Neutrophil (primary cell): Measurements from ENCODE around the gene SLC5A1.

Source experiments
- H3K27ac ChIP-seq: fragments of 200-600 bp; sonication (generic); 2 replicates; pipeline ENCODE4 v1.5.1; 2016; ENCODE audit warnings: mild to moderate bottlenecking, moderate library complexity
- H3K27me3 ChIP-seq: fragments of 200-600 bp; sonication (generic); 2 replicates; pipeline ENCODE4 v1.6.0; 2016; ENCODE audit warnings: mild to moderate bottlenecking
- H3K36me3 ChIP-seq: fragments of 200-600 bp; sonication (generic); 2 replicates; pipeline ENCODE4 v1.5.1; 2017
- H3K4me1 ChIP-seq, 2 experiments: fragments of 200-600 bp in 1 of 2; sonication (generic) in 1 of 2; 1 replicate in 1 of 2; 2 replicates in 1 of 2; pipeline versions ENCODE4 v1.5.1 to v1.6.1; 2013 to 2016; ENCODE audit warnings: low read depth in 1 of 2, low read length in 1 of 2, mild to moderate bottlenecking in 1 of 2, moderate library complexity in 1 of 2; ENCODE audit not compliant: control insufficient read depth in 1 of 2, insufficient read depth in 1 of 2
- H3K4me3 ChIP-seq, 2 experiments: fragments of 200-600 bp in 1 of 2; sonication (generic) in 1 of 2; 1 replicate in 1 of 2; 2 replicates in 1 of 2; pipeline ENCODE4 v1.5.1; 2013 to 2016; ENCODE audit warnings: low read depth in 1 of 2, low read length in 1 of 2, mild to moderate bottlenecking in 1 of 2, moderate library complexity in 1 of 2
- H3K9me3 ChIP-seq: fragments of 200-600 bp; sonication (generic); 2 replicates; pipeline ENCODE4 v1.5.1; 2016
- TF ChIP-seq, protein P1 (sequence below): fragments of 200-600 bp; sonication (generic); IDR thresholded peaks from 2 replicates; pipeline ENCODE4 v1.5.1; 2016; ENCODE audit warnings: antibody characterized with exemption

Gene SLC5A1

DNA sequence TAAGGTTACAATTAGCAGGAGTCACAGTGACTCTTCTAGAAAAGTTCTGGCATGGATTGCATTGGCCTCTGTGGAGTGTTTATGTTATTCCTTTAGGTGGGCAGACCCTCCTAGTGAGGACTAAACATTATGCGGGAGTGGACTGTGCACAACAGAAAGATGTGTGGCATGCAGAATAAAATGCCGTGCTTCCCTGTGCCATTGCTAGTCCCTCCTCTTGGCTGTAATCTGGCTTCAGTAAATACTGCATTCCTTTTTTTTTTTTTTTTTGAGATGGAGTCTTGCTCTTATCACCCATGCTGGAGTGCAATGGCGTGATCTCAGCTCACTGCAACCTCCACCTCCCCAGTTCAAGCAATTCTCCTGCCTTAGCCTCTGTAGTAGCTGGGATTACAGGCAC, 45.0 kb downstream of the SLC5A1 start:
- Histone ChIP-seq H3K27ac (no peak overlapping the region), H3K4me3 (no peak overlapping the region), H3K4me1 (no peaks in the 10 kb centered on the region), H3K9me3 (no peaks in the 10 kb centered on the region), H3K27me3 (peaks cover 44% of the 10 kb centered on the region), H3K36me3 (no peaks in the 10 kb centered on the region)
- TF ChIP-seq, protein P1, sequence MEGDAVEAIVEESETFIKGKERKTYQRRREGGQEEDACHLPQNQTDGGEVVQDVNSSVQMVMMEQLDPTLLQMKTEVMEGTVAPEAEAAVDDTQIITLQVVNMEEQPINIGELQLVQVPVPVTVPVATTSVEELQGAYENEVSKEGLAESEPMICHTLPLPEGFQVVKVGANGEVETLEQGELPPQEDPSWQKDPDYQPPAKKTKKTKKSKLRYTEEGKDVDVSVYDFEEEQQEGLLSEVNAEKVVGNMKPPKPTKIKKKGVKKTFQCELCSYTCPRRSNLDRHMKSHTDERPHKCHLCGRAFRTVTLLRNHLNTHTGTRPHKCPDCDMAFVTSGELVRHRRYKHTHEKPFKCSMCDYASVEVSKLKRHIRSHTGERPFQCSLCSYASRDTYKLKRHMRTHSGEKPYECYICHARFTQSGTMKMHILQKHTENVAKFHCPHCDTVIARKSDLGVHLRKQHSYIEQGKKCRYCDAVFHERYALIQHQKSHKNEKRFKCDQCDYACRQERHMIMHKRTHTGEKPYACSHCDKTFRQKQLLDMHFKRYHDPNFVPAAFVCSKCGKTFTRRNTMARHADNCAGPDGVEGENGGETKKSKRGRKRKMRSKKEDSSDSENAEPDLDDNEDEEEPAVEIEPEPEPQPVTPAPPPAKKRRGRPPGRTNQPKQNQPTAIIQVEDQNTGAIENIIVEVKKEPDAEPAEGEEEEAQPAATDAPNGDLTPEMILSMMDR, result no peak

DNA sequence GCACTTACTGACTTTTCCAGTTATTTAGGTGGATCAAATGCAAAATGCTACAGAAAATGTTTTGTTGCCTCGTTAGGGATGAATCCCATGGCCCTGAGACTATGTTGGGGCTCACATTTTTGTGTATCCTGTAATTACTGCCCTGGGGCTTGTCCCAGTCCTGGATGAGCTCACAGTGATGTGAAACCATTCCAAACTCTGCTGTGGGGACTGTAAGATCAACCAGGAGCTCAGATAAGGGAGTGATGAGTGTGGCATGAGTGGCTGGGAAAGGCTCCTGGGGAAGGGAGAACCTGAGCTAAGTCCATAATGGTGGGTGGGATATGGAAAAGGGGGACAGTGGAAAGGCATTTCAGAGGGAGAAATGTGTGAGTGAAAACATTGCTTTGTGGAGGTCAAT, 54.0 kb downstream of the SLC5A1 start:
- no peaks in the 10 kb centered on the region for H3K36me3 ChIP-seq
- H3K9me3 ChIP-seq, result no peaks in the 10 kb centered on the region
- no peaks in the 10 kb centered on the region for H3K4me1 ChIP-seq
- TF ChIP-seq, protein P1, result no peak
- no peak overlapping the region for H3K4me3 ChIP-seq
- H3K27me3 ChIP-seq, result peaks cover 50% of the 10 kb centered on the region
- no peak overlapping the region for H3K27ac ChIP-seq

DNA sequence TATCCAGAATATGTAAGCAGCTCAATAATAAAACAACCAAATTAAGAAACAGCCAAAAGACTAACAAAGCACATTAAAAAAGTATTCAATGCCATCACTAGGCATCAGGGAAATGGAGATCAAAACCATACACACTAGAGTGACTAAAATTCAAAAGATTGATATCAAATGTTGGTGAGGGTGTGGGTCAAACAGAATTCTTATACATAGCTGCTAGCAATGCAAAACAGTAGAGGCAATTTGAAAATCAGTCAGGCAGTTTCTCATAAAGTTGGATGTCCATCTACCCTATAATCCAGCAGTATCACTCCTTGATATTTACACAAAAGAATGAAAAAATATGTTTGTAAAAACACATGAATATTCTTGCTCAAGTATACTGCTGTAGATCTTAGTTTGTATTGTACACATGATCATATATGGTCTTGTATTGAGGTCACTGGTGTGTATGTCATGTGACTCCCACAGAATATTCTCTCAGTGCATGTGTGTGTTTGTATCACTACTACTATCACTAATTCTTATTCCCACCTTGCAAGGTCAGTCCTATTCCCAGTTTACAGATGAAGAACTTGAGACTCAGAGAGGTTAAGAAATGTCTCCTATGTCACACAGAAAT, 54.9 kb downstream of the SLC5A1 start:
- H3K27me3 ChIP-seq, result peaks cover 56% of the 10 kb centered on the region
- TF ChIP-seq, protein P1, result no peak
- H3K4me1 ChIP-seq, result no peaks in the 10 kb centered on the region

DNA sequence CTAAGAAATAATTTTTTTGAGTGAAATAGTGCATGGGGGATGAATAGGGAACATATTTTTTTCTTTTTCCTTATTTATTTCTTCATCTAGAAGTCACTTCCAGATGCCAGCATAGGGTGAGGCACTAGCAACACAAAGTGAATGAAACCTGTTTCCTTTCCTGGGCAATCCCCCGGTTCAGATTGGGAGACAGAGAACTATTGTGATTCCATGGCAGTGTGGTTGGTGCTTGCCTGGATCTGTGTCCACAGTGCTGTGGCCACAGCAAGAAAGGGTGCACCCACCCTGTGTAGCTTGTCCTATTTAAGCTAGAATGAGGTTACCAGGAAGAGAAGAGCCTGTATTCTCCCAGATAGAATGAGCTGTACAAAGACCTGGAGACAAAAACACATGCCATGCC, 57.6 kb downstream of the SLC5A1 start:
- TF ChIP-seq, protein P1, result no peak
- Histone ChIP-seq H3K9me3 (no peaks in the 10 kb centered on the region), H3K4me3 (no peak overlapping the region), H3K36me3 (no peaks in the 10 kb centered on the region), H3K27ac (no peak overlapping the region), H3K4me1 (no peaks in the 10 kb centered on the region), H3K27me3 (peaks cover 60% of the 10 kb centered on the region)

More for the DNA sequence above, 54.9 kb downstream of the SLC5A1 start:
- Histone ChIP-seq H3K4me3 (no peak overlapping the region), H3K27ac (no peak overlapping the region), H3K9me3 (no peaks in the 10 kb centered on the region), H3K36me3 (no peaks in the 10 kb centered on the region)

DNA sequence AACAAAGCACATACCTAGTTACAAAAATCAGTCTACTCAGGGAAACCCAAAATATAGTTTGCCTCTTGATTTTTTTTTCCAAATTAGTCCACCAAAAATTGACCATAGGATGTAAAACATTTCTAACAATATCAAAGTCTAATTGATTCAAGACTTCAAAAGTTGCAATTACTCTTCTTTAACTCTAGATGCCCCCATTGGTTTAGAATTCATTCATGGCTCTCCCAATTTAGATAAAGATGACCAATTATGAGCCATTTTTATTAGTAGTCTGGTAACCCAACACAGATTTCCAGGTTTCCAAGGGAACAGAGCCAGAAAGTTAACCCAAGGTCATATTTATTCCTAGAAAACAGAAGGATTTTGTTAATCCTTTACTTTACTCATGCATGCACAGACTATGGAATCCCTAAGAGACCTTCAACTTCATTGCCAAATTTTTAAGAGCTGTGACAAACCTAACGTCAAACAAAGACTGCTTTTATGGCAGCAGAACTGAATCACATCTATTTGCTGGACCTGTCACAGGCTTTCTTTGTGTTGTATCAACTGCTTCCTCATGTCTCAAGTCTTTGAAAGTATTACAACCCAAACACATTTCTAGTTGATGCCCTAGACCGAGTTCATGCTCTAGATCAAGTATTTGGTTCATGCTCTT, 60.7 kb downstream of the SLC5A1 start:
- H3K36me3 ChIP-seq, result no peaks in the 10 kb centered on the region
- TF ChIP-seq, protein P1, result no peak
- peaks cover 37% of the 10 kb centered on the region for H3K27me3 ChIP-seq
- no peak overlapping the region for H3K4me3 ChIP-seq
- H3K9me3 ChIP-seq, result no peaks in the 10 kb centered on the region
- no peaks in the 10 kb centered on the region for H3K4me1 ChIP-seq
- H3K27ac ChIP-seq, result no peak overlapping the region
